IPS-18a (cell line): ENCODE data around the gene ABHD14A.

Experiments
- H3K27ac ChIP-seq: one replicate; pipeline ENCODE4 v1.5.1; 2013; ENCODE audit warnings: low read length
- H3K27me3 ChIP-seq: one replicate; pipeline ENCODE4 v1.6.1; 2013; ENCODE audit warnings: mild to moderate bottlenecking, low read length; ENCODE audit not compliant: control insufficient read depth, insufficient read depth
- H3K36me3 ChIP-seq: one replicate; pipeline ENCODE4 v1.6.1; 2013; ENCODE audit warnings: low read depth, low read length; ENCODE audit not compliant: control insufficient read depth
- H3K4me1 ChIP-seq: one replicate; pipeline ENCODE4 v1.6.1; 2013; ENCODE audit warnings: low read depth, low read length; ENCODE audit not compliant: control insufficient read depth
- H3K4me3 ChIP-seq: one replicate; pipeline ENCODE4 v1.5.1; 2013; ENCODE audit warnings: low read length
- H3K9ac ChIP-seq: one replicate; pipeline ENCODE4 v1.6.1; 2013; ENCODE audit warnings: mild to moderate bottlenecking, low read length, moderate library complexity
- H3K9me3 ChIP-seq: one replicate; pipeline ENCODE4 v1.6.1; 2013; ENCODE audit warnings: low read depth, low read length; ENCODE audit not compliant: control insufficient read depth

ABHD14A gene

DNA sequence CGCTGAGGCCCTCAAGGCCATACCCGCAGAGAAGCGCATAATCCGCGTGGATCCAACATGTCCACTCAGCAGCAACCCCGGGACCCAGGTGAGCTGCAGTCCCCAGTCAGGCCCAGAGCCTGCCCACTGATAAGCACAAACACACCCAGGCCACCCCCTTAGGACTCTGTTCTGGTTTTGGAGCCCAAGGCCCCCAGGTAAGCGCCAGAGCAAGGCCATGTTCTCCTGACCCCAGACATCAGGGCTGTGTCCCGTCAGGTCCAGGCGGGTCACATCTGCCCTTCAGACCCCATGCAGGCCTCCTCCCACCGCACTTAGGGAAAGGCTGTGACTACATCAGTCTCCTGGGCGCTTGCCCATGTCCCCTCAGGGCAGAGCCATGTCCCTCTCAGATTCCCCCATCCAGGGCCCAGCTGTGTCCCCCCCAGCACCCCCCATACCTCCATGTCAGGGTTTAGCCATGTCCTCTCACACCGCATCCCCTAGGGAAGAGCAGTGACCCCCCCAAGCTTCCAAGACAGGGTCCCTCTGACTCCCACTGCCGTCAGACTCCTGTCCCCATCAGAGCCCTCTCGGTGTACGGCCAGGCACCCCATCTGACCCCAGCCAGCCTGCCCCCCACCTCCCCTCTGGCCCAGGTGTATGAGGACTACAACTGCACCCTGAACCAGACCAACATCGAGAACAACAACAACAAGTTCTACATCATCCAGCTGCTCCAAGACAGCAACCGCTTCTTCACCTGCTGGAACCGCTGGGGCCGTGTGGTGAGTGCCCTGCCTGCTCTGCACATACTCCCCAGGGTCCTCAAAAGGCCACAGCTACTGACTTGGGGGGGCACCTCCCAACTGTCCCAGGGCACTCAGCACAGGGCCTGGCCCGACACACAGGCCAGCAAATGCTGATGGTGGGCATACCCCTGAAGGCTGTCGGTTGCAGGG, 31.1 kb upstream of the ABHD14A start:
- H3K27ac ChIP-seq, result no peak overlapping the region
- H3K27me3 ChIP-seq, result no peaks in the 10 kb centered on the region
- no peaks in the 10 kb centered on the region for H3K9me3 ChIP-seq
- H3K4me1 ChIP-seq, result peaks cover 5% of the 10 kb centered on the region
- H3K9ac ChIP-seq, result no peak overlapping the region
- no peak overlapping the region for H3K4me3 ChIP-seq
- peaks cover 6% of the 10 kb centered on the region for H3K36me3 ChIP-seq

DNA sequence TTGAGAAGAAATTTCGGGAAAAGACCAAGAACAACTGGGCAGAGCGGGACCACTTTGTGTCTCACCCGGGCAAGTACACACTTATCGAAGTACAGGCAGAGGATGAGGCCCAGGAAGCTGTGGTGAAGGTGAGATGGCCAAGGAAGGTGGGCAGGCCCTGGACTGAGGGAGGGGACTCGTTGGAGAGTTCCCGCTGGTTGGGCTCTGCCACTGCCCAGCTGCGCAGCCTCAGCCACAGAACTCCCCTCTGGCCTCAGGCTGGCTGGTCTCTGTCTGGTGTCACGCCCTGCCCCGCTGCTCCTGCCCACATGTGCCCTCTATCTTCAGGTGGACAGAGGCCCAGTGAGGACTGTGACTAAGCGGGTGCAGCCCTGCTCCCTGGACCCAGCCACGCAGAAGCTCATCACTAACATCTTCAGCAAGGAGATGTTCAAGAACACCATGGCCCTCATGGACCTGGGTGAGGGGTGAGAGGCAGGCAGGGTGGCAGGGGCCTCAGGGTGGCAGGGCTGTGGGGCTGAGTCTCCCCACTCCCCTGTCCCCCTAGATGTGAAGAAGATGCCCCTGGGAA, 30.3 kb upstream of the ABHD14A start:
- peaks cover 5% of the 10 kb centered on the region for H3K4me1 ChIP-seq
- peaks cover 6% of the 10 kb centered on the region for H3K27me3 ChIP-seq
- H3K27ac ChIP-seq, result no peak overlapping the region
- no peaks in the 10 kb centered on the region for H3K9me3 ChIP-seq
- no peak overlapping the region for H3K9ac ChIP-seq
- H3K36me3 ChIP-seq, result no peaks in the 10 kb centered on the region
- H3K4me3 ChIP-seq, result no peak overlapping the region

DNA sequence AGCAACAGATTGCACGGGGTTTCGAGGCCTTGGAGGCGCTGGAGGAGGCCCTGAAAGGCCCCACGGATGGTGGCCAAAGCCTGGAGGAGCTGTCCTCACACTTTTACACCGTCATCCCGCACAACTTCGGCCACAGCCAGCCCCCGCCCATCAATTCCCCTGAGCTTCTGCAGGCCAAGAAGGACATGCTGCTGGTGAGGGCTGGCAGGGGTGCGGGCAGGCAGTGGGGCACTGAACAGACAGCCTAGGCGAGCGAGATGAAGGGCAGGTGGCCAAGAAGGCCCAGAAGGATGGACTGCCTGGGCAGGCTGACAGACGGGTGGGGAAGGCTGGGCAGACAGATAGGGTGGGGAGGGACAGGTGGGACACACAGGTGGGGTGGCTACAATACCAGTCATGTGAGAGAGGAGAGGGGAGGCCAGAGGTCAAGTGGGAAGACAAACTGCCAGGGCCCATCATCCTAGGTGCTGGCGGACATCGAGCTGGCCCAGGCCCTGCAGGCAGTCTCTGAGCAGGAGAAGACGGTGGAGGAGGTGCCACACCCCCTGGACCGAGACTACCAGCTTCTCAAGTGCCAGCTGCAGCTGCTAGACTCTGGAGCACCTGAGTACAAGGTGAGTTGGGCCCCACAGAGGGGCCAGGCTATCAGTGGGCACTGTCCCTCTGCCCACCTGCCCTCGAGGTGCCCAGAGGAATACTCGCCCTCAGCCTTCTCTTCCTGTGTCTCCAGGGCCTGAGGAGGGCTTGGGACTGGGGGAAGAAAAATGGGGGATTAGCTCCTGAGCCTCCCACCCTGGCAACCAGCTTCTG, 29.6 kb upstream of the ABHD14A start:
- Histone ChIP-seq H3K36me3 (no peaks in the 10 kb centered on the region), H3K27ac (no peak overlapping the region), H3K4me3 (no peak overlapping the region), H3K27me3 (peaks cover 6% of the 10 kb centered on the region), H3K4me1 (peaks cover 5% of the 10 kb centered on the region), H3K9me3 (no peaks in the 10 kb centered on the region), H3K9ac (no peak overlapping the region)

DNA sequence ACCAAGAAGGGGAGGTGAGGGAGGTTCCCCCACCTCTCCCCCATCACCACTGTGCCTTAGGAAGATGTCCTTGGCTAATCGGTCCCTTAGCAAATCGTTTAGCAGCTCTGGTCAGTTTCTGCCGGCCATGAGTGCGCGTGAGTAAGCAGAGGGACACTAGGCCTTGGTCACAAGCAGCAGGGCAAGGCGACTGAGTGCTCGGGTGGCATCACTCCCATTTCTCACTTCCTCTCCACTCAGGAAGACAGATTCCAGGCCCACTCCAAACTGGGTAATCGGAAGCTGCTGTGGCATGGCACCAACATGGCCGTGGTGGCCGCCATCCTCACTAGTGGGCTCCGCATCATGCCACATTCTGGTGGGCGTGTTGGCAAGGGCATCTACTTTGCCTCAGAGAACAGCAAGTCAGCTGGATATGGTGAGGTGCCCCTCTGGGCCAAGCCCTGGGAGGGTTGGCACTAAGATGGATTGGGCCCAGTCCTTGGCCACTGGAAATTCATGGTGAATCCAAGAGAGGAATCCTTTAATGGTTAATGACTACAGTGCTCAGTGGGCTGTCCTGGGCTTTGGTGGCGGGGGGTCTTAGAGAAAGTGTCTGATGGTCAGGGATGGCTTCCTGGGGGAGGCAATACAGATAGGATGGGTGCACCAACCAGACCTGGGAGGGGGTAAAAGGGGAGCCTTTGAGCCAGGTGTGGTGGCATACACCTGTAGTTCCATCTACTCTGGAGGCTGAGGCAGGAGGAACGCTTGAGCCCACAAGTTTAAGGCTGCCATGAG, 28.7 kb upstream of the ABHD14A start:
- Histone ChIP-seq H3K27ac (no peak overlapping the region), H3K4me3 (no peak overlapping the region), H3K27me3 (peaks cover 12% of the 10 kb centered on the region), H3K4me1 (peaks cover 5% of the 10 kb centered on the region), H3K9me3 (no peaks in the 10 kb centered on the region), H3K36me3 (no peaks in the 10 kb centered on the region), H3K9ac (no peak overlapping the region)

DNA sequence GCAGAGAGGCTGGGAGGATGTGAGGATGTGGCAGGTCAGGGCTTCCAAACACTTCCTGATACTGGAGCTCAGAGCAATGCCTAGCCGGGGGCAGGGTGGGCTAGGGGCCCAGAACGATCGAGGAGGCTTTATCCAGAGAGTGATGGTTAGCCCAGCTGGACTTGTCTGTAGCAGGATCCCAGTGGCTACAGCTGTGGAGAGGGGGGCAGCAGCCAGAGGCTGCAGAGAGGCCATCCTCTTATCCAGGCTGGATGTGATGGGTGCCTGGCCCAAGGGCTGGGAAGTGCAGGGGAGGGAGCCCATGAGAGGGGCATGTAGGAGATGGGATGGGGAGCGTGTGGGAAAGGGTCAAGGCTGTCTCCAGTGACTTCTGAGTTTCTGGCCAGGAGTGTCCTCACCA, 28.1 kb upstream of the ABHD14A start:
- Histone ChIP-seq H3K36me3 (no peaks in the 10 kb centered on the region), H3K27ac (no peak overlapping the region), H3K27me3 (peaks cover 16% of the 10 kb centered on the region), H3K9ac (no peak overlapping the region), H3K9me3 (no peaks in the 10 kb centered on the region), H3K4me3 (no peak overlapping the region), H3K4me1 (peaks cover 5% of the 10 kb centered on the region)

DNA sequence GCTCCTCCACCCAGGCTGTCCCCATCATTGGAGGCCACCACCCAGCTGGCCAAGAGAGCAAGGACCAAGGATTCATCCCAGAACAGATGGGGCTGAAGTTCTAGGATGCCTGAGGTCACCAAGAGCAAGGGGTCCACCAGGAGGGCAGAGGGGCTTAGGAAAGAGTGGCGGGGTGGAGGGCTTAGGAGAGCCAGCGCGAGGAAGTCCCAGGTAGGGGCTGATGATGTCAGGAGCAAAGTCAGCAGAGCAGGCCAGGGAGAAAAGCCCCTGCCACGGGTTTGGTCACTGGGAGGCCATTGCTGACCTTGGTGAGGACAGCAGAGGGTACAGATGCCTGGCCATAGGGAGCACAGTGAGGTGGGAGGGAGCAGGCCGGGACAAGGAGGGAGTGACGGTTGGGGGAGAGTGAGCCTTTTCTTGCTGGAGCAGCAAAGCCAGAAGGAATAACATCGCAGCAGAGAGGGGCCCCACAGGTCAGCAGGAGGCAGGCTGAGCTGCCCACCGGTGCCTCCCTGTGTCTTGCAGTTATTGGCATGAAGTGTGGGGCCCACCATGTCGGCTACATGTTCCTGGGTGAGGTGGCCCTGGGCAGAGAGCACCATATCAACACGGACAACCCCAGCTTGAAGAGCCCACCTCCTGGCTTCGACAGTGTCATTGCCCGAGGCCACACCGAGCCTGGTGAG, 27.5 kb upstream of the ABHD14A start:
- Histone ChIP-seq H3K4me1 (peaks cover 3% of the 10 kb centered on the region), H3K27me3 (peaks cover 16% of the 10 kb centered on the region), H3K9me3 (no peaks in the 10 kb centered on the region), H3K9ac (no peak overlapping the region), H3K4me3 (no peak overlapping the region), H3K27ac (no peak overlapping the region), H3K36me3 (no peaks in the 10 kb centered on the region)

DNA sequence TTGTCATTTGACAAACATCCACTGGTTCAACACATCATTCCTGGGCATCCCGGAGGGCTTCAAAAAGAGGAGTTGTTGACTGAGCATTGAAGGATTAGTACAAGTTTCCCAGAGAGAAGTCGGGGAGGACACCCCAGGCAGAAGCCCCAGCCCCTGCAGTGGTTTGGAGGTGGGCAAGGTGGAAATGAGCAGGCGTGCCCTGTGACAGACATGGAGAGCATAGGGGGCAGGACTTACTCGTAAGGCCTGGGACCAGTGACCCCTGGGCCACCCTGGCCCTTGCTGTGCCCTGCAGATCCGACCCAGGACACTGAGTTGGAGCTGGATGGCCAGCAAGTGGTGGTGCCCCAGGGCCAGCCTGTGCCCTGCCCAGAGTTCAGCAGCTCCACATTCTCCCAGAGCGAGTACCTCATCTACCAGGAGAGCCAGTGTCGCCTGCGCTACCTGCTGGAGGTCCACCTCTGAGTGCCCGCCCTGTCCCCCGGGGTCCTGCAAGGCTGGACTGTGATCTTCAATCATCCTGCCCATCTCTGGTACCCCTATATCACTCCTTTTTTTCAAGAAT, 26.8 kb upstream of the ABHD14A start:
- Histone ChIP-seq H3K27ac (no peak overlapping the region), H3K36me3 (no peaks in the 10 kb centered on the region), H3K9ac (no peak overlapping the region), H3K4me1 (no peaks in the 10 kb centered on the region), H3K4me3 (no peak overlapping the region), H3K27me3 (peaks cover 17% of the 10 kb centered on the region), H3K9me3 (no peaks in the 10 kb centered on the region)

DNA sequence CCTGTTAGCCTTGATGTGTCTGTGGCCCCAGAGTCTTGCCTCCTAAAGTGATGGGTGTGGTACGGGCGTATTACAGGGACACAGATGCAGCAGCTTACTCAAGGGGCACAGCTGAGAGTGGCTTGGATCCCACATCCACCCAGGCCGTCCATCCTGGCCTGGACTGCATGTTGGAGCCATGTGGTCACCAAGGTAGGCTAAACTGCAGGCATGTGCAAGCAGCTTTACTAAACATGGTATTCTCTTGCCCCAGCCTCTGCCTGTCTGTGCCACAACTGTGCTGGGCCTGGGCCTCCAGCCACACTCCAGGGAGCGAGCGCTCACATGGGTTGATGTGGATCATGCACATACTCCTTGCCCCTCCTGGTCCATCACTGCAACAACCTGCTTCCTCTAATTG, 25.7 kb upstream of the ABHD14A start:
- no peaks in the 10 kb centered on the region for H3K4me1 ChIP-seq
- H3K36me3 ChIP-seq, result no peaks in the 10 kb centered on the region
- H3K9me3 ChIP-seq, result no peaks in the 10 kb centered on the region
- H3K4me3 ChIP-seq, result no peak overlapping the region
- H3K27me3 ChIP-seq, result peaks cover 27% of the 10 kb centered on the region
- no peak overlapping the region for H3K9ac ChIP-seq
- no peak overlapping the region for H3K27ac ChIP-seq

DNA sequence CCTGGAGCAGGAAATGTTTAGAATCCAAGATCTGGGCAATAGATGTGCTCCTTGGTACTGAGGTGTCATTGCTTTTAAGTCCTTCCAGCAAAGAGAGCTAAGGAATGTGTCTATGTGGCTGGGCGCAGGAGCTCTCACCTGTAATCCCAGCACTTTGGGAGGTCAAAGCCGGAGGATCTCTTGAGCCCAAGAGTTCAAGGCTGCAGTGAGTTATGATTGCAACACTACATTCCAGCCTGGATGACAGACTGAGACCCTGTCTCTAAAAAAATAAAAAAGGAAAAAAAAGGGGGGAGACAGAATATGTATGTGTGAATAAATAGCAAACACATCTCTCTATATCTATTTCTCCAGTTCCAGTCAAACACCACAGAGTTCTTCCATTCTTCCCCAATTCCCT, 24.0 kb upstream of the ABHD14A start:
- peaks cover 4% of the 10 kb centered on the region for H3K4me1 ChIP-seq
- H3K9ac ChIP-seq, result no peak overlapping the region
- H3K27ac ChIP-seq, result no peak overlapping the region
- no peak overlapping the region for H3K4me3 ChIP-seq
- H3K27me3 ChIP-seq, result peaks cover 45% of the 10 kb centered on the region
- H3K36me3 ChIP-seq, result no peaks in the 10 kb centered on the region
- H3K9me3 ChIP-seq, result no peaks in the 10 kb centered on the region

DNA sequence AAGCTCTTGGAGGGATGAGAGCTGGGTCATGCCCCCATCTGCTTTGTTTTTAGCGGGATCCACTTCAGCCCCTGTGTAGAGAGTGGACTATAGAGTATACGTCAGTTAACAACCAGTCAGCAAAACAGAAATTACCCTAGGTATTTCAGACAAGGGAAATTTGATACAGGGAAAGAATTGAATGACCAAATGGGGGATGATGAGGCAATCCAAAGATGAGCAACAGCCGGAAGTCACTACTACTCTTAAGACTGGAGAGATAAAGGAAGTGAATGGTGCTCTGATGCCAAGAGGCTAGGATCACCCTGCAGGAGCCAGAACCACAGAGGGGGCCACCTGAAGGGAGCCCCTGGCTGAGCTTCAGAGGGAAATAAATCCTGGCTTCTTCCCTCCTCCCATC, 21.4 kb upstream of the ABHD14A start:
- H3K36me3 ChIP-seq, result no peaks in the 10 kb centered on the region
- no peak overlapping the region for H3K9ac ChIP-seq
- H3K27ac ChIP-seq, result no peak overlapping the region
- H3K9me3 ChIP-seq, result no peaks in the 10 kb centered on the region
- H3K4me3 ChIP-seq, result no peak overlapping the region
- H3K4me1 ChIP-seq, result peaks cover 4% of the 10 kb centered on the region
- H3K27me3 ChIP-seq, result peaks cover 60% of the 10 kb centered on the region
